HCT116 (cell line): ENCODE data around the gene ZDHHC21.

Source experiments
- CTCF ChIP-seq, 3 experiments: fragments of 200-600 bp in 1 of 3; sonication (generic) in 1 of 3; IDR thresholded peaks in 2 of 3; conservative IDR thresholded peaks in 1 of 3; 2 replicates each; pipeline ENCODE4 v1.5.1; 2012 to 2017; ENCODE audit warnings: low read depth in 2 of 3, low read length in 2 of 3, antibody characterized with exemption in 1 of 3, borderline replicate concordance in 1 of 3, control low read depth in 1 of 3, mild to moderate bottlenecking in 1 of 3, mixed read lengths in 1 of 3, mixed run types in 1 of 3, moderate library complexity in 1 of 3; ENCODE audit not compliant: insufficient read depth in 1 of 3
- ELF1 ChIP-seq: IDR thresholded peaks from 2 replicates; pipeline ENCODE4 v1.6.1; 2012; ENCODE audit warnings: low read depth, borderline replicate concordance
- EZH2 ChIP-seq: fragments of 200-600 bp; sonication (generic); IDR thresholded peaks from 2 replicates; pipeline ENCODE4 v1.6.1; 2017; ENCODE audit warnings: antibody characterized with exemption, mixed run types
- JUND ChIP-seq: IDR thresholded peaks from 2 replicates; pipeline ENCODE4 v1.6.1; 2012
- POLR2A ChIP-seq: IDR thresholded peaks from 2 replicates; pipeline ENCODE4 v1.7.0; 2011; ENCODE audit warnings: borderline replicate concordance; ENCODE audit not compliant: insufficient read depth, insufficient read length; ENCODE audit errors: extremely low read depth
- POLR2AphosphoS5 ChIP-seq: IDR thresholded peaks from 2 replicates; pipeline ENCODE4 v1.6.1; 2011; ENCODE audit warnings: mild to moderate bottlenecking, low read depth, low read length, moderate library complexity
- RAD21 ChIP-seq: IDR thresholded peaks from 2 replicates; pipeline ENCODE4 v1.6.1; 2012; ENCODE audit warnings: low read depth, mild to moderate bottlenecking
- SIN3A ChIP-seq: IDR thresholded peaks from 2 replicates; pipeline ENCODE4 v1.6.1; 2012; ENCODE audit warnings: low read depth
- SP1 ChIP-seq: IDR thresholded peaks from 2 replicates; pipeline ENCODE4 v1.6.1; 2012; ENCODE audit warnings: low read depth
- ZFX ChIP-seq: fragments of 450-650 bp; IDR thresholded peaks from 2 replicates; pipeline ENCODE4 v1.6.1; 2017

- no peak for TF ChIP-seq CTCF (IDR thresholded peaks at IDR 0.05 in 2 of 3, conservative IDR thresholded peaks at IDR 0.05 in 1 of 3; ENCODE audit: borderline replicate concordance in 1 of 3, insufficient read depth in 1 of 3, low read depth in 2 of 3, low read length in 2 of 3)
- no peak for TF ChIP-seq RAD21
- TF ChIP-seq POLR2A: no peak
- no peak for TF ChIP-seq ELF1
- no peak for TF ChIP-seq EZH2
- no peak for TF ChIP-seq SIN3A
- TF ChIP-seq POLR2AphosphoS5: no peak
- TF ChIP-seq JUND: no peak
- no peak for TF ChIP-seq ZFX
- no peak for TF ChIP-seq SP1
Measured at GRCh38 chr9:14654932-14655331, 38.3 kb downstream of the ZDHHC21 start.
